HG02938 (cell line): Measurements from ENCODE around the gene RIMS4.
"Not testable (repeated sequence)": the region's sequence is repeated elsewhere in the genome, so short reads cannot be mapped to it uniquely, and the experiment has no call there.

Experiments
- ATAC-seq: cut with Tn5 transposase; IDR thresholded peaks from one replicate; pipeline ENCODE4 v1.9.1; 2021; ENCODE audit warnings: mild to moderate bottlenecking, moderate library complexity; ENCODE audit not compliant: unreplicated experiment

Gene RIMS4

GRCh38 chr20:44830995-44831394, 20.6 kb upstream of the RIMS4 start:
- ATAC-seq: no peak

GRCh38 chr20:44830523-44830922, 20.2 kb upstream of the RIMS4 start:
- ATAC-seq: no peak

GRCh38 chr20:44829688-44830087, 19.3 kb upstream of the RIMS4 start:
- ATAC-seq: no peak

DNA sequence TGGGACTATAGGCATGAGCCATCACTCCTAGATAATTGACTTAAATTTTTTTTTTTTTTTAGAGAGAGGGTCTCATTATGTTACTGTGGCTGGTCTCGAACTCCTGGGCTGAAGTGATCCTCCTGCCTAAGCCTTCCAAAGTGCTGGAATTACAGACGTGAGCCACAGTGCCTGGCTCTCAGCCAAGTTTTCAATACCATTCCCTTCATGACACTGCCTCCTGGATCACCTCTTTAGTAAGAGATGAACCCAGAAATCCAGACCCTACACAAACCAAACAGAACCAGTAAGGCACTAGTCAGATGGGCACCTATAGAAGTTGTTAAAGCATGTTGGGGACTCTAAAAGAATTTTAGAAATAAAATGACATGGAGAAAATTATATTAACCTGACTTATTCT, 18.3 kb upstream of the RIMS4 start:
- no peak for ATAC-seq

GRCh38 chr20:44827401-44827800, 17.1 kb upstream of the RIMS4 start:
- no peak for ATAC-seq

DNA sequence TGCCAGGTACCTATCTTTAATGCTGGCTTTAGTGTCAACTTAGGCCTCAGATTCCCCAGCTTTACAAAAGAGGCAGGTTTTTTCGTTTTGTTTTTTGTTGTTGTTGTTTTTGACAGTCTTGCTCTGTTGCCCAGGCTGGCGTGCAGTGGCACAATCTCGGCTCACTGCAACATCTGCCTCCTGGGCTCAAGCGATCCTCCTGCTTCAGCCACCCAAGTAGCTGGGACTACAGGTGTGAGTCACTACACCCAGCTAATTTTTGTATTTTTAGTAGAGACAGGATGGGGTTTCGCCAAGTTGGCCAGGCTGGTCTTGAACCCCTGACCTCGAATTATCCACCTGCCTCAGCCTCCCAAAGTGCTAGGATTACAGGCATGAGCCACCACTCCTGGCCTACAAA, 11.2 kb upstream of the RIMS4 start:
- ATAC-seq: not testable (repeated sequence)

GRCh38 chr20:44819936-44820335, 9.6 kb upstream of the RIMS4 start:
- ATAC-seq: no peak

- ATAC-seq: no peak
Measured at GRCh38 chr20:44817143-44817910, 7.0 kb upstream of the RIMS4 start.

DNA sequence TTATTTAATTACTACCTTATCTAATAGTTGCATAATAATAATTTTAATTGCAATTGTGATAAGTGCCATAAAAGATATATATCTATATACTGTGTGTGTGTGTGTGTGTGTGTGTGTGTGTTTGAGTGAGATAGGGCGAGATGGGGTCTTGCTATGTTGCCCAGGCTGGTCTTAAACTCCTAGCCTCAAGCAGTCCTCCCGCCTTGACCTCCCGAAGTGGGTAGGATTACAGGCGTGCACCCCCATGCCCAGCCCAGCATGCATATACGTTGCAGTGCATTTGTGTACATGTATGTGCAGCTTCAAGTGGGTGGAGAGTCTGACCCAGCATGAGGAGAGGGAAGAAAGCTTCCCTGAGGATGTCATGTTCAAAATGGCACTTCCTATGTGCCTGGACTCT, 4.6 kb upstream of the RIMS4 start:
- ATAC-seq: no peak

GRCh38 chr20:44811150-44811685, 872 bp upstream of the RIMS4 start:
- ATAC-seq: no peak

DNA sequence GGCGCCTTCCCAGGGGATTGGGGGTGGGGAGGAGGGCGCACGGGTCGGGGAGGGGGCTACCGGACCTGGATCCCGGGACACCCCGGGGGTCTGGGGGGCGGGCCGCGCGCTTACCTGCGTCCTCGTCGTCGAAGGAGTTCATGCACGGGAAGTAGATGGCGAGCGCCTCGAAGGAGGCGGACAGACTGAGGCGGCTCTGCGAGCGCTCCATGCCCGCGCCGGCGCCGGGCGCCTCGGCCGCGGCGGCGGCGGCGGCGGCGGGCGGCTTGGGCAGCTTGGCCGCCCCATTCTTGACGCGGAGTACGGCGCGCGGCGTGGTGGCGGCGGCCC, 320 bp downstream of the RIMS4 start:
- ATAC-seq: no peak

- no peak for ATAC-seq
Measured at GRCh38 chr20:44809380-44810060, 826 bp downstream of the RIMS4 start.

GRCh38 chr20:44807684-44808056, 2.7 kb downstream of the RIMS4 start:
- no peak for ATAC-seq

DNA sequence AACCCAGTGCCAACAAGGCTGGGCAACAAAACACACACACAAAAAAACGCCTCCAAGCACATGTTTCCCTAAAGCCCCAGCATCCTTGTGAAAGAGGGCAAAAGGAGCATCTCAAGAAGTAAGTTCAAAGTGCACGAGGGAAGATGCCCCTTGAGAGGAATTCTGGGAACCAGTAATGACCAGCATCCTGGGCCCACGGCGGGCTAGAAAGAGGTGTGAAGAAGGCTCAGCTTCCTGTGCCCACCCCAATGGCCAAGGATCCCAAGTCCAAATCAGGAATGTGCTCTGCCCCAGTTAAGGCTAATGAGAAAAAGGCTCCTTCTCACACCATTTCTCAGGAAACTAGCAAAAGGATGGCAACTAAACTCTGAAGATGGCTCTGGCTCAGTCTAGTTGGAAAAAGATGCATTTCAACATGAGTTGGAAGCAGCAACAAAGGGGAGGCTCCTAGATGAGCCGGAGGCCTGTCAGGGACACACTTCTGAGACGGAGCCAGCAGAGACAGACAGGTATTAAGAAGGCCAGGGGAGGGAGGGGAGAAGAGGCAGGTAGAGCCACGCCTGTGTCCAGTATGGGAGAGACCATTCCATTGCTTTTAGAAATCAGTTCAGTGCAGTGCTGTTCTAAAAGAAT, 3.2 kb downstream of the RIMS4 start:
- ATAC-seq: no peak

GRCh38 chr20:44805979-44806620, 4.2 kb downstream of the RIMS4 start:
- no peak for ATAC-seq

GRCh38 chr20:44805335-44805978, 4.9 kb downstream of the RIMS4 start:
- no peak for ATAC-seq

GRCh38 chr20:44803383-44803941, 6.9 kb downstream of the RIMS4 start:
- no peak for ATAC-seq

- ATAC-seq: no peak
Measured at GRCh38 chr20:44802702-44803101, 7.6 kb downstream of the RIMS4 start.

DNA sequence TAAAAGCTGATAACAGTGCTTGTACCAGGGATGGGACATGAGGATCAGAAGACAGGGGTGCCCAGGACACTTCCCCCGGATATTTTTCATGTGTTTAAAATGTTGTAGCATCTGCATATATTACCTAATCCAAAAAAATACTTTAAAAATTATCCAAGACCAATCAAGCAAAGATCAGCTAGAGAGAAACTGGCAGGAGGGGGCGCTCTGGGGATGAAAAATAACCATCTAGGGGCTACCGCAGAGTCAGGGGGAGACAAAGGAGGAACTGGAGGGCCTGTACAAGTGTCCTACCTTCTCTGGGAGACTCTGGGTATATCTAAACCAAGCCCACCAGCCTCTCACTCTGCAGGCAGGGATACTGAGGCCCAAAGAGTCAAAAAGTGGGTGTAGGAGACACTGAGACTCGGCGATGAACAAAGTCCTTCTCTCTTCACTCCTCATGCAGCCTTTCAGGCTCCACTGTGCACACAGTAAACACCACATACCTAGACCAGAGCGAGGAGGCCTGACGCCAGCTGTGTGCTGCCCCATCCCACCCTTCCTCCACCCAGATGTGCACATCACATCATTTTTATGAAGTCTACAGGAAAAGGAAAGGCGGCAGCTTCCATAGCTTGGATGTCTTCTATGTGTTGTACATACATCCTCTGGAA, 9.8 kb downstream of the RIMS4 start:
- ATAC-seq: no peak

GRCh38 chr20:44799691-44800090, 10.7 kb downstream of the RIMS4 start:
- no peak for ATAC-seq
